GM12873 (cell line): Measurements from ENCODE around the gene AOPEP.

Experiments
- CTCF ChIP-seq: IDR thresholded peaks from 2 replicates; pipeline ENCODE4 v1.5.1; 2012; ENCODE audit warnings: low read depth, mild to moderate bottlenecking, moderate library complexity, low read length, control low read depth; ENCODE audit not compliant: insufficient read depth; ENCODE audit errors: missing control alignments

Gene AOPEP

GRCh38 chr9:95036676-95037075 lies 310.2 kb downstream of the AOPEP start:
- no peak for TF ChIP-seq CTCF

GRCh38 chr9:95037789-95038521 lies 311.5 kb downstream of the AOPEP start:
- no peak for TF ChIP-seq CTCF

DNA sequence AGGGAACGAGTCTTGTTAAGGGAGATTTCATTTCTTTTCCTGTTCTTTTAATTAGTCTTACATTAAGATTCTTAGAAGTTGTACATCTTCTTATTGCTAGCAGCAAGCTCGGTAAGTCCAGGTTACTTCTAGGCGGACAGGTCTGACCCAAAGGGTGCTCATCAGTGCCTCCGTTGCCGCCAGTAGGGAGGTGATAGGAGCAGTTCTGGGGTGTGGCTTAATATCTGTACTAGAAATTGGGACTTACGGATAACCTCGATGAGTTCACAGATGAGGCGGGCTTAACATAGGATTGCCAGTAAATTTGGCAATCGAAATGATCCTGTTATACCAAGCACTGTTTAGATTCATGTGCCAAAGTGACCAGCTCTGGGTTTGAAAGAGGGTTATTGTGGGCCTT lies 312.2 kb downstream of the AOPEP start:
- TF ChIP-seq CTCF = no peak

- no peak for TF ChIP-seq CTCF
Measured at GRCh38 chr9:95040106-95040505, 313.6 kb downstream of the AOPEP start.

GRCh38 chr9:95043826-95044225 lies 317.3 kb downstream of the AOPEP start:
- TF ChIP-seq CTCF = no peak

GRCh38 chr9:95044731-95045508 lies 318.4 kb downstream of the AOPEP start:
- TF ChIP-seq CTCF = no peak

GRCh38 chr9:95045751-95046150 lies 319.3 kb downstream of the AOPEP start:
- no peak for TF ChIP-seq CTCF
